GM21367 (cell line): ENCODE data around the gene AMFR.

ENCODE experiments used
- ATAC-seq: cut with Tn5 transposase; IDR thresholded peaks from one replicate; pipeline ENCODE4 v1.9.1; 2021; ENCODE audit not compliant: unreplicated experiment

Gene AMFR

GRCh38 chr16:56425439-56425832 lies at the start of gene AMFR:
Gene AMFR (minus strand): TSS chr16:56425545. CDS start chr16:56425327, 218 bp downstream.
- peak; percentile 71 for ATAC-seq

GRCh38 chr16:56470666-56471065 lies 45.3 kb upstream of the AMFR start:
- no peak for ATAC-seq

GRCh38 chr16:56470232-56470631 lies 44.9 kb upstream of the AMFR start:
- no peak for ATAC-seq

- no peak for ATAC-seq
These were observed 44.4 kb upstream of the AMFR start for GRCh38 chr16:56469748-56470147.

- ATAC-seq: no peak
These were observed 43.5 kb upstream of the AMFR start for GRCh38 chr16:56468800-56469199.

GRCh38 chr16:56466344-56466743 lies 41.0 kb upstream of the AMFR start:
- no peak for ATAC-seq

- ATAC-seq: no peak
These were observed 37.8 kb upstream of the AMFR start for GRCh38 chr16:56463153-56463552.

- no peak for ATAC-seq
These were observed 36.9 kb upstream of the AMFR start for GRCh38 chr16:56462064-56462796.

GRCh38 chr16:56460101-56460500 lies 34.8 kb upstream of the AMFR start:
- no peak for ATAC-seq

- ATAC-seq: no peak
These were observed 32.7 kb upstream of the AMFR start for GRCh38 chr16:56457927-56458470.

GRCh38 chr16:56451753-56452689 lies 26.7 kb upstream of the AMFR start:
- peak; percentile 30 for ATAC-seq

- peak; percentile 96 for ATAC-seq
These were observed 25.8 kb upstream of the AMFR start, which contains the start of the genes NUDT21 and OGFOD1 for GRCh38 chr16:56450986-56451752. Gene NUDT21 (minus strand): TSS chr16:56451332. CDS start chr16:56451202, 130 bp downstream. Gene OGFOD1 (plus strand): TSS chr16:56451554. CDS start chr16:56451613, 59 bp downstream.

- no peak for ATAC-seq
These were observed 25.1 kb upstream of the AMFR start for GRCh38 chr16:56450275-56450985.

GRCh38 chr16:56448005-56448404 lies 22.7 kb upstream of the AMFR start:
- ATAC-seq: no peak

- ATAC-seq: no peak
These were observed 21.9 kb upstream of the AMFR start for GRCh38 chr16:56447286-56447685.

- ATAC-seq: no peak
These were observed 12.7 kb upstream of the AMFR start for GRCh38 chr16:56438038-56438437.

- ATAC-seq: no peak
These were observed 10.9 kb upstream of the AMFR start for GRCh38 chr16:56436258-56436657.

- no peak for ATAC-seq
These were observed 2.7 kb upstream of the AMFR start for GRCh38 chr16:56428091-56428490.

GRCh38 chr16:56426585-56426984 lies 1.2 kb upstream of the AMFR start:
- no peak for ATAC-seq

GRCh38 chr16:56424791-56425438 lies 430 bp downstream of the AMFR start:
- ATAC-seq: peak; percentile 25
